ENCODE measurements around the gene BRD4. TPM values are rescaled to one million over a fixed set of nuclear protein-coding genes. Genes with fewer than 3 reads are reported as not detected.

The BRD4 gene
- polyA plus RNA-seq, 3 donors, result 3.7 to 19.2 (median 4.2) TPM

DNA sequence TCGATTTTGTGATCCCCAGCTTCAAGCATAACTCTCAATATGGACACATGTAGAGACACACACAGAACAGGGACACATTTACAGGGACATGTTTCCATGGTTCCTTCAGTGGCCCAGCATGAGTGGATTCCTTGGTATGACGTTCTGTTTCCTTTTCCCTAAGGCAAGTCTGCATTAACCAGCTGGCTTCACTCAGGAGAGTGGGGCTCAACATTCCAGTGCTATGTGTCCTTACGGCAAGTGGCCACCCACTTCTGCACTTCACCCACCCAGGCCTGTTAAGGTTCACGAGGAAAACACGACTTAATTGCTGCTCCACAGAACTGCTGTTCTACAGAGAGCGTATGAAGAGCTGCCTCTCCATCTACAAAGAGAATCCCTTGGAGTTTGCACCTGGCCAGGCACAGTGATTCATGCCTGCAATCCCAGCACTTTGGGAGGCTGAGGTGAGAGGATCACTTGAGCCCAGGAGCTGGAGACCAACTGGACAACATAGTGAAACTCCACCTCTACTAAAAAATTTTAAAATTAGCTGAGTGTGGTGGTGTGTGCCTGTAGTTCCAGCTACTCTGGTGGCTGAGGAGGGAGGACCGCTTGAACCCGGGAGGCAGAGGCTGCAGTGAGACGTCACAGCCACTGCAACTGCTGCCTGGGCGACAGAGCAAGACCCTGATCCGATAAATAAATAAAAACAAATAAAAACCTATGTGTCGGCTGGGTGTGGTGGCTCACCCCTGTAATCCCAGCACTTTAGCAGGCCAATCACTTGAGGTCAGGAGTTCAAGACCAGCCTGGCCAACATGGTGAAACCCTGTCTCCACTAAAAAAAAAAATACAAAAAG, 32.5 kb downstream of the BRD4 start:
- whole genome bisulfite sequencing (ENCODE audit: insufficient coverage), result 82% methylated on average over 3 of the region's 12 CpGs
- Histone ChIP-seq H4K20me1 (ENCODE audit: insufficient read depth, low read length) (peaks cover 100% of the 10 kb centered on the region), H3K4me2 (replicated peaks; ENCODE audit: extremely low read depth, low read length, poor library complexity, severe bottlenecking) (no peak overlapping the region), H3K4me1 (ENCODE audit: control insufficient read depth in 1 of 2, insufficient read depth in 2 of 2, low read length in 2 of 2) (peaks cover 45 to 56% of the 10 kb centered on the region in 2 donors), H3K27ac (ENCODE audit: low read depth in 1 of 2, low read length in 2 of 2) (peak overlapping the region in 1 of 2 donors; percentile 71), H3K4me3 (replicated peaks in 1 of 3; ENCODE audit: low read depth in 2 of 3, low read length in 3 of 3) (no peak overlapping the region), H3K9ac (ENCODE audit: insufficient read depth, low read length, poor library complexity, severe bottlenecking) (no peak overlapping the region), H3K9me3 (replicated peaks in 1 of 2; ENCODE audit: control insufficient read depth in 1 of 2, insufficient read depth in 1 of 2, low read length in 2 of 2) (no peaks in the 10 kb centered on the region), H2AFZ (ENCODE audit: insufficient read depth, low read depth, low read length, poor library complexity, severe bottlenecking) (no peak overlapping the region), H3K36me3 (replicated peaks in 1 of 2; ENCODE audit: control insufficient read depth in 1 of 2, insufficient read depth in 2 of 2, low read length in 2 of 2) (peaks cover 3 to 11% of the 10 kb centered on the region in 2 donors), H3K27me3 (ENCODE audit: control insufficient read depth in 2 of 2, insufficient read depth in 2 of 2, low read length in 2 of 2) (no peaks in the 10 kb centered on the region), H3K79me2 (ENCODE audit: insufficient read depth, low read length) (peaks cover 100% of the 10 kb centered on the region)
- no peak overlapping the region for H3K4me3 Mint-ChIP-seq
- no peak for DNase-seq
- H3K9me3 Mint-ChIP-seq, result no peaks in the 10 kb centered on the region
- H3K27me3 Mint-ChIP-seq (ENCODE audit: low read depth in 3 of 3), result peaks cover 0 to 3% (median 0%) of the 10 kb centered on the region in 3 donors
- peaks cover 12 to 22% of the 10 kb centered on the region in 2 donors for H3K36me3 Mint-ChIP-seq
- H3K27ac Mint-ChIP-seq, result peak overlapping the region in 6 of 7 donors; percentile 23 to 87 (median 68)
- TF ChIP-seq, protein P1, sequence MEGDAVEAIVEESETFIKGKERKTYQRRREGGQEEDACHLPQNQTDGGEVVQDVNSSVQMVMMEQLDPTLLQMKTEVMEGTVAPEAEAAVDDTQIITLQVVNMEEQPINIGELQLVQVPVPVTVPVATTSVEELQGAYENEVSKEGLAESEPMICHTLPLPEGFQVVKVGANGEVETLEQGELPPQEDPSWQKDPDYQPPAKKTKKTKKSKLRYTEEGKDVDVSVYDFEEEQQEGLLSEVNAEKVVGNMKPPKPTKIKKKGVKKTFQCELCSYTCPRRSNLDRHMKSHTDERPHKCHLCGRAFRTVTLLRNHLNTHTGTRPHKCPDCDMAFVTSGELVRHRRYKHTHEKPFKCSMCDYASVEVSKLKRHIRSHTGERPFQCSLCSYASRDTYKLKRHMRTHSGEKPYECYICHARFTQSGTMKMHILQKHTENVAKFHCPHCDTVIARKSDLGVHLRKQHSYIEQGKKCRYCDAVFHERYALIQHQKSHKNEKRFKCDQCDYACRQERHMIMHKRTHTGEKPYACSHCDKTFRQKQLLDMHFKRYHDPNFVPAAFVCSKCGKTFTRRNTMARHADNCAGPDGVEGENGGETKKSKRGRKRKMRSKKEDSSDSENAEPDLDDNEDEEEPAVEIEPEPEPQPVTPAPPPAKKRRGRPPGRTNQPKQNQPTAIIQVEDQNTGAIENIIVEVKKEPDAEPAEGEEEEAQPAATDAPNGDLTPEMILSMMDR (IDR thresholded peaks at IDR 0.05), result no peak
- intact Hi-C loops (cut with micrococcal nuclease), result no loop called here
- peaks cover 86% of the 10 kb centered on the region for H3K4me1 Mint-ChIP-seq

DNA sequence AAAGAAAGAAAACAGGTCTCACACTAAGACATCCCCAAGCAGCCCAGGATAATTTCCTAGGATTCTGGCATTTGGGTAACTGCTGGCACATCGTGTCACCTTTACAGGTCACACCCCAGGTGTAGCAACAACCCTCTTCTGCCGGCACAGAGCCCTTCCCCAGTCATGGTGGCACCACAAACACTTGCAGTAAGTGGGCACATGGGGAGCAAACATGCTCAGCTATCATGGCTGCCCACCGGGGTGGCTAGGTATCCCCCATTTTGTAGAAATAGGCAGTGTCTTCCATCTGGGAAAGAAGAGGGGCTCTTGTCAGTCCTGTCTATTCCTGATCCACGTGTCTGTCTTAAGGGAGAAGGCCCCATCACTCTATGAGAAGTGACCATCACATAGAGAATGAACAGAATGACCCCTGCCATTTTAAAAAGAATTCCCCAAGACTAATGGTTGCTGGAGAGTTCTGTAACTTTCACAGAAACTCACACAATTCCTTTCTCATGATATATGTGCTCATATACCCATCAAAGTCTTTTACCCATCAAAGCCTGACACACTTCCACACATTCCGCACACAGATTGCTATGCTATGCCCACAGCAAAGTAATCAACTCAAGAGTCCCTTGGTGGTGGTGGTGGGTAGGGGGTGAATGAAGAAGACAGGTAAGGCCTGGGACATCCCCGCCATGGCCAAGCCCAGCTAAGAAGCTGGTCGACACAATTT, 33.3 kb downstream of the BRD4 start:
- no peaks in the 10 kb centered on the region for H3K9me3 Mint-ChIP-seq
- peak overlapping the region; percentile 37 to 71 for H3K27ac ChIP-seq (ENCODE audit: low read depth in 1 of 2, low read length in 2 of 2)
- no peak overlapping the region for H3K9ac ChIP-seq (ENCODE audit: insufficient read depth, low read length, poor library complexity, severe bottlenecking)
- peaks cover 12 to 22% of the 10 kb centered on the region in 2 donors for H3K36me3 Mint-ChIP-seq
- no peak overlapping the region for H2AFZ ChIP-seq (ENCODE audit: insufficient read depth, low read depth, low read length, poor library complexity, severe bottlenecking)
- no peak overlapping the region for H3K4me3 ChIP-seq (replicated peaks in 1 of 3; ENCODE audit: low read depth in 2 of 3, low read length in 3 of 3)
- no peak for DNase-seq
- H3K27me3 Mint-ChIP-seq (ENCODE audit: low read depth in 3 of 3), result peaks cover 0 to 3% (median 0%) of the 10 kb centered on the region in 3 donors
- intact Hi-C loops (cut with micrococcal nuclease), result no loop called here
- H3K4me1 Mint-ChIP-seq, result peaks cover 87% of the 10 kb centered on the region
- peaks cover 47 to 63% of the 10 kb centered on the region in 2 donors for H3K4me1 ChIP-seq (ENCODE audit: control insufficient read depth in 1 of 2, insufficient read depth in 2 of 2, low read length in 2 of 2)
- TF ChIP-seq, protein P1 (IDR thresholded peaks at IDR 0.05), result no peak
- H3K9me3 ChIP-seq (replicated peaks in 1 of 2; ENCODE audit: control insufficient read depth in 1 of 2, insufficient read depth in 1 of 2, low read length in 2 of 2), result no peaks in the 10 kb centered on the region
- no peaks in the 10 kb centered on the region for H3K27me3 ChIP-seq (ENCODE audit: control insufficient read depth in 2 of 2, insufficient read depth in 2 of 2, low read length in 2 of 2)
- H3K27ac Mint-ChIP-seq, result peak overlapping the region; percentile 19 to 87 (median 67)
- H3K36me3 ChIP-seq (replicated peaks in 1 of 2; ENCODE audit: control insufficient read depth in 1 of 2, insufficient read depth in 2 of 2, low read length in 2 of 2), result peaks cover 3 to 11% of the 10 kb centered on the region in 2 donors
- peaks cover 100% of the 10 kb centered on the region for H4K20me1 ChIP-seq (ENCODE audit: insufficient read depth, low read length)
- WGBS (ENCODE audit: insufficient coverage), result 91% methylated on average over 4 of the region's 7 CpGs
- peaks cover 100% of the 10 kb centered on the region for H3K79me2 ChIP-seq (ENCODE audit: insufficient read depth, low read length)
- H3K4me3 Mint-ChIP-seq, result peak overlapping the region in 1 of 2 donors; percentile 40
- peak overlapping the region; percentile 27 for H3K4me2 ChIP-seq (replicated peaks; ENCODE audit: extremely low read depth, low read length, poor library complexity, severe bottlenecking)
